ENCODE data around the gene RPS19BP1. TPM values are rescaled to one million over a fixed set of nuclear protein-coding genes. Genes with fewer than 3 reads are reported as not detected.

RPS19BP1 gene
- total RNA-seq, 1 experiment from 2014 or later = 102 TPM

DNA sequence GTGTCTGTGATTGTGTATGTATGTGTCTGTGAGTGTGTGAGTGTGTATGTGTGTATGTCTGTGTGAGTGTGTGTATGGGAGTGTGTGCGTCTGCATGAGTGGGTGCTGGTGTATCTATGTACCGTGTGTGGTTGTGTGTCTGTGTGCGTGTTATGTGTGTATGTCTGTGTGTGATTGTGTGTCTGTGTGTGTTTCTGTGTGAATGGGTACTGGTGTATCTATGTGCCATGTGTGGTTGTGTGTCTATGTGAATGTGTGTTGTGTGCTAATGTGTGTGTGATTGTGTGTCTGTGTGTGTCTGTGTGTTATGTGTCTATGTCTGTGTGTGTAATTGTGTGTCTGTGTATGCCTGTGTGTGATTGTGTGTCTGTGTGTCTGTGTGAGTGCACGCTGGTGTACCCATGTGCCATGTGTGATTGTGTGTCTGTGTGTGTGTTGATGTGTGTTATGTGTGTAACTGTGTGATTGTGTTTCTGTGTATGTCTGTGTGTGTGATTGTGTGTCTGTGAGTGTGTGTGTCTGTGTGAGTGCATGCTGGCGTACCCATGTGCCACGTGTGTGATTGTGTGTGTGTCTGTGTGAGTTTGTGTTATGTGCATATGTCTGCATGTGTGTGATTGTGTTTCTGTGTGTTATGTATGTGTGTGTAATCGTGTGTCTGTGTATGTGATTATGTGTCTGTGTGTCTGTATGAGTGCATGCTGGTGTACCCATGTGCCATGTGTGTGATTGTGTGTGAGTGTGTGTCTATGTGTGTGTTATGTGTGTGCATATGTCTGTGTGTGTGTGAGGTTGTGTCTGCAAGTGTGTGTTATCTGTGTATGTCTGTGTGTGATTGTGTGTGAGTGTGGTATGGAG is 31.3 kb upstream of the RPS19BP1 start:
- CTCF ChIA-PET = no interaction called here
- no peak for TF ChIP-seq SP1 (CRISPR knock-in tag; conservative IDR thresholded peaks at IDR 0.05)
- TF ChIP-seq NFYB (CRISPR knock-in tag; conservative IDR thresholded peaks at IDR 0.05; ENCODE audit: low read depth) = no peak
- no peak for TF ChIP-seq MYBL2 (CRISPR knock-in tag; IDR thresholded peaks at IDR 0.05)
- peak; percentile 72 for TF ChIP-seq NFE2L1 (CRISPR knock-in tag; IDR thresholded peaks at IDR 0.05)
- no peak for TF ChIP-seq EMX1 (CRISPR knock-in tag; IDR thresholded peaks at IDR 0.05)
- no peak for TF ChIP-seq CTCF (IDR thresholded peaks at IDR 0.05)
- no peak for TF ChIP-seq ESRRA (CRISPR knock-in tag; IDR thresholded peaks at IDR 0.05; ENCODE audit: borderline replicate concordance)
- TF ChIP-seq ZNF671 (CRISPR knock-in tag; IDR thresholded peaks at IDR 0.05) = no peak
- TF ChIP-seq FOXK1 (CRISPR knock-in tag; IDR thresholded peaks at IDR 0.05) = no peak
- H3K9me3 Mint-ChIP-seq = peaks cover 10% of the 10 kb centered on the region
- no peak for ATAC-seq
- peaks cover 4% of the 10 kb centered on the region; the same call in 1 of the 2 replicates for H3K4me1 Mint-ChIP-seq
- H3K27me3 Mint-ChIP-seq (ENCODE audit: low read depth) = peaks cover 16% of the 10 kb centered on the region
- H3K27ac Mint-ChIP-seq = no peak overlapping the region
- POLR2A ChIA-PET = no interaction called here
- DNase-seq (ENCODE audit: low spot score) = no peak
- no peak overlapping the region for H3K4me3 Mint-ChIP-seq
- no peaks in the 10 kb centered on the region for H3K36me3 Mint-ChIP-seq

DNA sequence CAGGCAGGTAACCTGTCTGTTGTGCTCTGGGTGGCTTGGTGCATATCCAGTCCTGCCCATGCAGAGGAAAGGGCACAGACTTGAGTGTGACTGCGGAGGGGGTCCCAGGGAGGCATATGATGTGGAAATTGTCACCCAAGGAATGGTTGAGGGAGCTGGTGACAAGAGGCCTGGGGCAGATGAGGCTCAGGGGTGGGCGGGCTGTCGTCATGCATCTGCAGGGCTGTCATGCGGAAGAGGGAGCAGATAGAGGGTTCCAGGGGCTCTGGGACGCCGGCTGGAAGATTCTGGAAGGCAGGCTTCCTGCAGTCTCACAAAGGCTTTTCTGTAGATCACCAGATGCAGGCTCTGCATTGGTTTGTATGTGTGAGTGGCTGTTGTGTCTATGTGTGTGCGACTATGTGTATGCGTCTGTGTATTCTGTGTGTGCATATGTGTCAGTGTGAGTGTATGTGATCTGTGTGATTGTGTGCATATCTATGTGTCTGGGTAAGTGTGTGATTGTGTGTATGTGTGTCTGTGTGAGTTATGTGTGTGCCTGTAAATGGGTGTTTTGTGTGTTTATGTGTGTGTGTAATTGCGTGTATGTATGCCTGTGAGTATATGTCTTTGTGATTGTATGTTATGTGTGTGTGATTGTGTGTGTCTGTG is 30.4 kb upstream of the RPS19BP1 start:
- Mint-ChIP-seq H3K27me3 (ENCODE audit: low read depth) (peaks cover 23% of the 10 kb centered on the region), H3K36me3 (no peaks in the 10 kb centered on the region), H3K4me3 (no peak overlapping the region), H3K9me3 (peaks cover 10% of the 10 kb centered on the region), H3K4me1 (peaks cover 3% of the 10 kb centered on the region; the same call in 1 of the 2 replicates), H3K27ac (no peak overlapping the region)
- POLR2A ChIA-PET = no interaction called here
- no peak for ATAC-seq
- no peak for DNase-seq (ENCODE audit: low spot score)
- CTCF ChIA-PET = interaction anchor here (1.0 to 2.1 kb wide), 4 partner anchors 11 to 62 kb away, joined by 3 to 6 read pairs (median 4); no protein-coding TSS in a partner anchor
- no peak for TF ChIP-seq TCF7 (CRISPR knock-in tag; IDR thresholded peaks at IDR 0.05; ENCODE audit: low read depth)
- TF ChIP-seq OVOL2 (CRISPR knock-in tag; IDR thresholded peaks at IDR 0.05; ENCODE audit: borderline replicate concordance) = no peak
- no peak for TF ChIP-seq SMAD3 (CRISPR knock-in tag; IDR thresholded peaks at IDR 0.05; ENCODE audit: borderline replicate concordance)
- TF ChIP-seq MAX (CRISPR knock-in tag; IDR thresholded peaks at IDR 0.05) = no peak
- TF ChIP-seq MXD4 (CRISPR knock-in tag; IDR thresholded peaks at IDR 0.05; ENCODE audit: borderline replicate concordance) = no peak
- TF ChIP-seq, protein P1, sequence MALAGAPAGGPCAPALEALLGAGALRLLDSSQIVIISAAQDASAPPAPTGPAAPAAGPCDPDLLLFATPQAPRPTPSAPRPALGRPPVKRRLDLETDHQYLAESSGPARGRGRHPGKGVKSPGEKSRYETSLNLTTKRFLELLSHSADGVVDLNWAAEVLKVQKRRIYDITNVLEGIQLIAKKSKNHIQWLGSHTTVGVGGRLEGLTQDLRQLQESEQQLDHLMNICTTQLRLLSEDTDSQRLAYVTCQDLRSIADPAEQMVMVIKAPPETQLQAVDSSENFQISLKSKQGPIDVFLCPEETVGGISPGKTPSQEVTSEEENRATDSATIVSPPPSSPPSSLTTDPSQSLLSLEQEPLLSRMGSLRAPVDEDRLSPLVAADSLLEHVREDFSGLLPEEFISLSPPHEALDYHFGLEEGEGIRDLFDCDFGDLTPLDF (CRISPR knock-in tag; IDR thresholded peaks at IDR 0.05) = no peak
- TF ChIP-seq, protein P2, sequence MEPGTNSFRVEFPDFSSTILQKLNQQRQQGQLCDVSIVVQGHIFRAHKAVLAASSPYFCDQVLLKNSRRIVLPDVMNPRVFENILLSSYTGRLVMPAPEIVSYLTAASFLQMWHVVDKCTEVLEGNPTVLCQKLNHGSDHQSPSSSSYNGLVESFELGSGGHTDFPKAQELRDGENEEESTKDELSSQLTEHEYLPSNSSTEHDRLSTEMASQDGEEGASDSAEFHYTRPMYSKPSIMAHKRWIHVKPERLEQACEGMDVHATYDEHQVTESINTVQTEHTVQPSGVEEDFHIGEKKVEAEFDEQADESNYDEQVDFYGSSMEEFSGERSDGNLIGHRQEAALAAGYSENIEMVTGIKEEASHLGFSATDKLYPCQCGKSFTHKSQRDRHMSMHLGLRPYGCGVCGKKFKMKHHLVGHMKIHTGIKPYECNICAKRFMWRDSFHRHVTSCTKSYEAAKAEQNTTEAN (CRISPR knock-in tag; IDR thresholded peaks at IDR 0.05) = no peak
- no peak for TF ChIP-seq ZNF532 (CRISPR knock-in tag; IDR thresholded peaks at IDR 0.05; ENCODE audit: borderline replicate concordance)
- no peak for TF ChIP-seq ZMAT4 (CRISPR knock-in tag; IDR thresholded peaks at IDR 0.05)
- no peak for TF ChIP-seq ATF6 (CRISPR knock-in tag; IDR thresholded peaks at IDR 0.05)
- no peak for TF ChIP-seq FOXP4 (CRISPR knock-in tag; IDR thresholded peaks at IDR 0.05)
- TF ChIP-seq NFE2L1 (CRISPR knock-in tag; IDR thresholded peaks at IDR 0.05) = no peak

Measured in WTC11 (cell line).